NCI-H69 (cell line): ENCODE measurements around the gene FBXO11.
"Not testable (repeated sequence)": the region's sequence is repeated elsewhere in the genome, so short reads cannot be mapped to it uniquely, and the experiment has no call there.

Experiments
- DNase-seq: peaks from one replicate; lab custom pipeline; 2025; lab: John Stamatoyannopoulos, UW

FBXO11 gene

DNA sequence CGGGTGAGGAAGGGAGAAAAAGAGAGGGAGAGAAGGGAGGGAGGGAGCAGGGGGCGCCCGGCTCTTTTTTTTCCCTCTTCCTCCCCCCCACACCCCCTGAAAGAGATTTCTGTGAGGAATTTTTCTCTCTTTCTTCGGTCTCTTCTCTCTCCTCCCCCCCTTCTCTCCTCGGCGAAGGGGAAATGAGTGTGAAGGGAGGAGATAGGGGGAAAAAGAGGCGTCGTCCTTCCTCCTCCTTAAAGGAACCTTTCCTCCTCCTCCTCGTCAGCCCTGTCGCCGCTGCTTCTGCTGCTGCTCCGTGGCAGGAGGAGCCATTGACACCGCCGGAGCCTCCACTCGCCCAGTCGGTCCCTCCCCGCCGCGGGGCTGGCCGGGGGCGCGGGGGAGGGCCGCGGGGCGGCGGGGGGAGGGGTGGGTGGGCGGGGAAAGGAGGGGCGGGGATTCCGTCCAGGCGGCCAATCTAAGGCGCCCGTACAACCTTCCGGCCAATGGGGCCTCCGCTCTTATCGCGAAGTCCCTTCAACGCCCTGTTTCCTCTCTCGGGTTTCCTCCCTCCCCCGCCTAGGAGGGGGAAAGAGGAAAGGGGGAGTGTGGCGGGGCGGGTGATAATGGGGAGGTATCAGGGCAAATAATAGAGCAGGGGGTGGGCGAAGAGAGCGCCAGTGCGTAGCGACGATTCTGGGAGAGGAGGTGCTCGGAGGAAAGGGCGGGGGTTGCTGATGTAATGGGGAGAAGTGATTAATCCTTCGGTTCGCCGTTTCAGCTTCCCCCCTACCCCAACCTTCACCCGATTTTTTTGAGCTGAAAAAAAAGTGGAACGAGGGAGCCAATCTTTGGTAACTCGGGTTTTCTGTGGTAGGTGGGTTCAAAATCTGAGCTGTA, at the start of gene FBXO11:
Gene FBXO11 (minus strand): TSS at position 342 of the 882 bp plus-strand sequence. CDS start 778 bp downstream, outside the sequence.
- peak; percentile 97 for DNase-seq

DNA sequence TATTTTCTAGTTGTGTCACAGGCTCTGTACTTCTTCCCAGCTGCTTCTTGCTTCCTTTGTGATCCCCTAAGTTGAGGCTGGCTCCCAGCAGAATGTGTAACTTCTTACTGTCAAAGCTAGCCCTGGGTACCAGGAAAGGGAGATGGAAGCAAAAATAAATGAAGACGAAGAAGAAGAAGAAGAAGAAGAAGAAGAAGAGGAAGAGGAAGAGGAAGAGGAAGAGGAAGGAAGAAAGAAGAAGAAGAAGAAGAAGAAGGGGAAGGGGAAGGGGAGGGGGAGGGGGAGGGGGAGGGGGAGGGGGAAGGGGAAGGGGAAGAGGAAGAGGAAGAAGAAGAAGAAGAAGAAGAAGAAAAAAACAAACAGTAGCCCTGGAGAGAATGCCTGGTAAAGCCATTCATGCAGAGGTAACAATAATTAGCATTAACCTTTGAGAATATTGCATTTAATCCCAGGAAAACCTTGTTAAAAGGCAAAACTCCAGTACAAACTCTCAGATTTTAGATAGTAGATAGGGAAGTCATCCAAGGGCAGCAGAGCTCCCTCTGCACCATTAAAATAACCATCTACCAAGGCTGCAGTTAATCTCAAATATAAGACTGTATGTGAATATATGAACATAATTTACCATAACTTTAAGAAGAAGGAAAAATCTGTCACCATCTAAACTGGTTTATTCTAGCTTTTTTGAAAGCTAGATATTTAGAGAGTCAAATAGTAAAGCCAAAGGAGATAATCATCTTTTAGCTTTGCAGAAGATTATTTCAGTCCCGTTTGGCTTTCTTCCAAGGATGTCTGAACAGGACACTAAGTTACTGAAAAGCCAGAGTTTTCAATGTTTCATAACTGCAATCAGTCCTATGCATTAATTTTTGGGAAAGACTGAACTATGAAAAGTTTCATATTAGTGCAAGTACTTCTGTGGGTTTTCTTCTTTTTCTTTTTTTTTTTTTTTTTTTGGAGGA, 44.3 kb upstream of the FBXO11 start:
- DNase-seq: no peak

DNA sequence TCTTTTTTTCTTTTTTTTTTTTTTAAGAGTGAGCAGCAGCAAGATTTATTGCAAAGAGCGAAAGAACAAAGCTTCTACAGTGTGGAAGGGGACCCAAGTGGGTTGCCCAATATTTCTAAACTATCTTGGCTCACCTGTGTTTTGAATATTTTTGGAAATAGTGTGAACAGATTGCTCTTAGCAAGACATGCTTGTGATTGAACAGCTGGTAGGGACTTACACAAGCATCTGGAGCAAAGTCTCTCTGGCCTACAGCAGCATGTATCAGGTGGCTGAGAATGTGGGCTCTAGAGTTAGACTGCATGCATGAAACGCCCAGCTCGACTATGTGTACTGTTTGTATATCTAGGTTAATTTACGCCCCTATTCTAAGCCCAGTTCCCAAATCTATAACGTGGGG, 40.3 kb upstream of the FBXO11 start:
- DNase-seq: no peak

DNA sequence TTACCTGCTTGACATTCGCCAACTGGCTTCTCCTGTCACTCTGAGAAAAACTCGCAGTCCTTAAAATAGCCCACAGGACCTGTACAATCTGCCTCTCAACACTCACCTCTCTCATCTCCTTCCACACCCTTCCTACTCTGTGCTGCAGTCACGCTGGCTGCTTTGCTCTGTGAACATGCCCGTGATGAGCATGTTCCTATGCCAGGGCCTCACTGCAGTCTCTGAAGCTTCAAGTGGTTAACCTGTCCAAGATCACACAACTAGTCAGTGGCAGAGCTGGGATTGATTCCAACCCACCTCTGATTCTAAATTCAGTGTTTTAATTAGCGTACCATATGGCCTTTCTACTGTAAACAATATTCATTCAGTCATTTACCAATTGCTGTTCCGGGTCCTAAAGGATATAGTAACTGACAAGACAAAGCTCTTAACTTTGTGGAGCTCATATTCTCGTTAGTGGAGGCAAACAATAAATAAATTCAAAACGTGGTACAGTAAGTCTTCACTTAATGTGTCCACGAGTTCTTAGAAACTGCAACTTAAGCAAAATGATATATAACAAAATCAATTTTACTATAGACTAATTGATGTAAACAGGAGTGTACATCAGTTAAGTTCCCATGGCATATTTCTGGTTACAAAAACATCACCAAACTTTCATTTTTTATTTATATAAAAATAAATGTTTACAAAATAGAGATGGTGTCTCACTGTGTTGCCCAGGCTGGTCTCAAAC, 38.9 kb upstream of the FBXO11 start:
- no peak for DNase-seq

DNA sequence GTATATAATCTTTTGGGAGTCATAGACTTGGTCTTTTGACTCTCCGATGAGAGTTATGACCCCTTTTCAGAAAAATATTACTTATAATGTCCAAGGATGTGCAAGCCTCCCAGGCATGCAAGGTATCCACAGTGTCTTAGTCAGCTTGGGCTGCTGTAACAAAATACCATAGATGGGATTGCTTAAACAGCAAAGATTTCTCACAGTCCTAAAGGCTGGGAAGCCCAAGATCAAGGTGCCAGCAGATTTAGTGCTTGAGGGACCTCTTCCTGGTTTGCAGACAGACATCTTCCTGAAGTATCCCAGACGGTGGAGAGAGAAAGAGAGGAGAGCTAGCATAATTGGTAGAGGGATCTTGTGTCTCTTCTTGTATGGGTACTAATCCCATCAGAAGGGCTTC, 35.6 kb upstream of the FBXO11 start:
- no peak for DNase-seq

DNA sequence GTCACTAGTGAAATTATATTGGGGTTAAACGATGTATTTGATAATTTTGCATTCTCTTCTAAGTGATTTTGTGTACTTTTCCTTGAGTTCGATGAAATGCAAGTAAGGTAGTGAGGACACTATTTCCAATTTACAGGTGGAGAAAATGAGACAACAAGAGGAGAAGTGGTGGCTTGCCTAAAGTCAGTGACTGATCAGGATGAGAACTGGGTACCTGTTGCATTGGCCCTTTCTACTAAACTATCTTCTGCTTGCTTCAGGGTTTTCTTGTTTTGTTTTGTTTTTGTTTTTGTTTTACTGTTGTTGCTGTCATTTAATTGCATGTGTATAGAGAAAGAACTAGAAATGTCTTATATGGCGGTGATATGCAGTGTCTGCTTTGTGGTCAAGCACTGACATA, 31.4 kb upstream of the FBXO11 start:
- DNase-seq: no peak

DNA sequence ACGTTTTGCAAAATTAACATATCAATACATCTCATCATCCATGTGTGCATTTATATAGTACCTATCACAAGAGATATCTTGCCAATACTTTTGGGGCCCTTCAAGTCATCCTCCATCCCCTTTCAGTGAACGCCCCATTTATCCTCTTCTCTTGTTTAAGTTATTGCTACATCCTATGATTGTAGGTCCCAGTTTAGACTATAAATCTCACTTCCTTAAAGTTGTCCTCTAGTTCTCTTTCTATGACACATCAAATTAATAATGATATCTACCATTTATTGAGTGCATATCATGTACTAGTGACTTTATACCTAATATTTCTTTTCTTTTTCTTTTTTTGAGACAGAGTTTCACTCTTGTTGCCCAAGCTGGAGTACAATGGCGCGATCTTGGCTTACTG, 28.8 kb upstream of the FBXO11 start:
- DNase-seq: no peak

DNA sequence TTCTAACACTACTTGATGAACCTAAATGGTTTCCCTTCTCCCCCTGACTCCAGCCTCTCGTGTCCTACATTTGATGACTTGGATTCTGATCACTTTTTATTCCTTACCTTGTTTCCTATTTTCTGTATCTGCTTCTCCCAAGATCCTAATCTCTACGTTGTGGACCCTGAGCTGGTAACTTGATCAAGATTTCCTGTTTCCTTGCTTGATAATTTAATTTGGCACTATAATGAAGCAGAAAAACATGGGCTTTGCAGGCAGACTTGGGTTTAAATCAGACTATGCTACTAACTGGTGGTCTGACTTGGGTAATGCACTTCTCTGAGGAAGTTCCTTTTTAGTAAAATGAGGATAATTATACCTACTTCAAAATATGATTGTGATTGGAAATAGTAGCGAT, 11.7 kb upstream of the FBXO11 start:
- no peak for DNase-seq

DNA sequence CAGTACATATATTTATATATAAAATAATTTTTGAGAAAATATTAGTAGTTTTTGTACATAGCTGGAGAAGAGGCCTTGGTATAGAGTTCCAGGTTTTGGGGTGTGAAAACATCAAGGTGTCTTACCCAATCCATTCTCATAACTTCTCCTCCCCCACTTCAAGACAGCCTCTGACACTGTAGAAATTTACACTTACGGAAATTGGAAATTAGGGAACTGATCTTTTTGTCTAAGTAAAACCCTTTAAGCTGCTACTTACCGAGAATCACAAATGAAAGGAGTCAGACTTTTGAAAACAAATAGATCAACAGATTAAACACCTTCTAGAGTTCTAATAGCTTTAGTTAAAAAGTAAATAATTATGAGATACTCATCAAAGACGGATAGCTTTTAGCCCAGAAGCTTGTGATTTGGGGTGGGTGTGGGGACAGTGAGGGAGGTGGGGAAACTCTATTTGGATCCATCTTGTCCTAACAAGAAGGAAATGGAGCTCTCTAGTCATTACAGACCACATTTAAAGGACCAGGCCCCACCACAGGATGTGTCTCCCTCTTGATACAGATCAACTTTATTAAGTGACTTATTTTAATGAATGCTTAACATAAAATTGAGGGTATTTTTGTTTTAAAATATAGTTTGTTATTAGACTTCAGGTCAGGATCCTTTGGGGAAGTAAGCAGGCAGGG, 11.1 kb upstream of the FBXO11 start:
- DNase-seq: no peak

DNA sequence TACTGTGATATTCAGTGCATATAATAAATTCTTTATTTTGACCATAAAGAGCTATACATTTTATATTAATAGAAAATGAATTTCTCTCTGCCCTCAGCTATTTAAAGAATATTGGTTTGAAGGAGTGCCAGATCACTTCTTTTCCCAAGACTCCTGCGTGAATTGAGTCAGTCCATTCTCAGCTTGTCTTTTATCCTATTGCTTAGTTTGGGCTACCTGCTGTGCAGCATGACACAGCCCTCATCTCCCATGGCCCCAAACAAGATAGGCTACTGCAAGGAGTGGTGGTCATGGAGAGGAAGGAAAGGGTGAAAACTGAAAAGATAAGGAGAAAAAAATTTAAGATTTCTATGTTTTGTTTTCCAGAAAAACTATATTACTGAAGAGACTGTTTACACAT, 10.1 kb upstream of the FBXO11 start:
- no peak for DNase-seq

DNA sequence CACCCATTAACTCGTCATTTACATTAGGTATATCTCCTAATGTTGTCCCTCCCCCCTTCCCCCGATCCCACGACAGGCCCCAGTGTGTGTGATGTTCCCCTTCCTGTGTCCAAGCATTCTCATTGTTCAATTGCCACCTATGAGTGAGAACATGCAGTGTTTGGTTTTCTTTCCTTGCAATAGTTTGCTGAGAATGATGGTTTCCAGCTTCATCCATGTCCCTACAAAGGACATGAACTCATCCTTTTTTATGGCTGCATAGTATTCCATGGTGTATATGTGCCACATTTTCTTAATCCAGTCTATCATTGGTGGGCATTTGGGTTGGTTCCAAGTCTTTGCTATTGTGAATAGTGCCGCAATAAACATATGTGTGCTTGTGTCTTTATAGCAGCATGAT, 4.4 kb upstream of the FBXO11 start:
- DNase-seq: not testable (repeated sequence)

DNA sequence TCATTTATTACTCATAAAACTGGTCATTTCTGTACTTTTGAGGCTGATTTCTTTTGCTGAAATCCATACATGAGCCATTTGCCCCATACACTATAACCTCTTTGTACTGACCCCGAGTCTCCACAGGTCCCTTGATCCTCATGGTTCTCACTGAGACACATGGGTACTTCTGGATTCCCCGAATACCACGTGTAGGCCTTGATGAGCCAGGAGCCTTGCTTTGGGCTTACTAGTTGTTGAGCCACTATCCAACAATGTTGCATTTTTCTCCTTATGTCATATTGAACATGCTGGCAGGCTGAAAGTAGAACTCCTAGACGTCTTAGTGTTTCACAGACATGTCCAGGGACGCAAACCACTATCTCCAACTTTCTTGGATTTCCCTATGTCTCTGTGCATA, 2.4 kb upstream of the FBXO11 start:
- DNase-seq: no peak

DNA sequence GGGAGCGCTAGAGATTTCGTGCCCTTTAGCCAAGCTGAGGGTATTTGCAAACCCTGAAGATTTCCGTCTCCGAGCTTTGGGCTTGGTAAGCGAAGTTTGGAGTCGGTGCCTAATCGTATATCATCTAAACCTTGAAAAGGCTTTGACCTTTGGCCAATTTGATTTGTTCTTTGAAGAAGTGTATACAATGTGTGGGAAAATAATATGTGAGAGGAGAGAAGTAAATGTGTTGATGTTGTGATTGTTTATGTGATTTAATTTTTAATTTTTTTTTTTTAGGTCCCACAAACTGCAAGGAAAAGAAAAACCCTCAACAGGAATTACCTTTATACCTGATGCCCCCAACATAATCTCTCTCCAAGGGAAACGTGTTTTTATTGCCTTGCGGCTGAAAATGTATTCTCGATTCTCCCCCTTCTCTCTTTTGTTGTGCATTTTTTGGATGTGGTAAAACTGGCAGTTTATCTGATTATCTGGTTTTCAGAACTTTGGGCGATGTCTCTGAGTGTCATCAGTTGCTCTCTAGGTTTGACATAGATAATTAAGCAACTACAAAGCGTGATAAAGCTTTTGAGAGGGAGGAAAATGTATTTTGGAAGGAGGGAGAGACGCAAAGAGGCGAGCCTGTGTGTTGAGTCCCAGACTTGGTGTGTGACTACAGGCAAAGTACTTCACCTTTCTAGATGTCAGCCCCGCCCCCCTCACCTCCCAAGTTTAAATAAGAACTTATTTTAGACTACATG, 912 bp upstream of the FBXO11 start:
- peak; percentile 19 for DNase-seq

DNA sequence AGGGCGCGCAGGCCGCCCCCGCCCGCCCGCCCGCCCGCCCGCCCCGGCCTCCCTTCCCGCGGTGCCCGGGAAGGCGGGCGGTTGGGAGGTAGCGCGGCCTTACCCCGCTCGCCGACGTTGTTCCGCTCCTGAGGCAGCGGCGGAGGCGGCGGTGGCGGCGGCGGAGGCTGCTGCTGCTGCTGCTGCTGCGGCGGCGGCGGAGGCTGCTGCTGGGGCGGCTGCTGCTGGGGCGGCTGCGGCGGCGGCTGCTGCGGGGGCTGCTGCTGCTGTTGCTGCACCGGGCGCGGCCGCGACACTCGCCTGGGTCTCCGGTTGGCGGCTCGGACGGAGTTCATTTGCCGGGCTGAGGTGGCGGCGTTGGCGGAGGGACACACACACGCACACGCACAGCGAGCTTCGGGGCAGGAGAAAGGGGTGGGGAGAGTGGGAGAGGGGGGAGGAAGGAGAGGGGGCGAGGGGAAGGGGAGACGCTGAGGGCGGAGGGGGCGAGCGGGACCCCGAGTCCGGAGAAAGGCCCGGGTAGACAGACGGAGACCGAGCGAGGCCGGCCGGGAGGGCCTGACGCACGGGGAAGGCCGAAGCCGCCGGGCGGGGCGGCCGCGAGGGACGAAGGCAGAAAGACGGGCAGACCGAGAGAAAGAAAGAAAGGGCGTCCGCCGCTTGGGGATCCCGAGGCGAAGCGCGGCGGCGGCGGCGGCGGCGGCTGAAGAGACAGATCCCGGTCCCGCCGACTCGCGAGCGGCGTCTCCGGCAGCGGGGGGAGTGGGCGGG, 727 bp downstream of the FBXO11 start:
- peak; percentile 73 for DNase-seq

DNA sequence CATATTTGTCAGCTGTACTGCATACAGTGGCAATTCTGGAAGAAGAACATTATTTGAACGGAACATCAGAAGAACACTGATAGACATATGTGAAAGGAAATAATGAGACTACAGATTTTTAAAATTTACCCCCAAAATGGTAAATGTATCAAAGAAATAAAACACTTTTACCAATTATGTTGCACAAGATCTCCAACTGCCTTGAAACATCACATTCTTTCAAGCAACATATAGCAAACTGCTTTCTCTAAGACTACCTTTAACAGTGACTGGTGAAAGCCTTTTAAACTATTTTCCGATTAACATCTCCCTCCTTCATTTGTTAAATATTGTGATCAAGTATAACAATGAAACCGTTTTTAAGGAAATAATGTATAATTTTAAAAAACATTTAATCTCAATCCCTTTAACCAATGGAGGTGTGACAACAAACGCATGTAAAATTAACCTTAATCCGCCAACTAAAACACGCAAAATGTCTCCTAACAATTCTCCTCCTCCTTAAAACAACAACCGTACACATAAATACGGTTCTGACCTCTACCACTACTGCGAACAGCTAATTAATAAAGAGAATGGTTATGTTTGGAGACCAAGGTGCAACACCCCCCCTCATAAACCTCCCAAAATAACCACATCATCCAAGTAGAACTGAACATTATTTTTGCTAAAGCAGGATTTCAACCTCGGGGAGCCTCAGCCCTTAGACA, 2.4 kb downstream of the FBXO11 start:
- no peak for DNase-seq

DNA sequence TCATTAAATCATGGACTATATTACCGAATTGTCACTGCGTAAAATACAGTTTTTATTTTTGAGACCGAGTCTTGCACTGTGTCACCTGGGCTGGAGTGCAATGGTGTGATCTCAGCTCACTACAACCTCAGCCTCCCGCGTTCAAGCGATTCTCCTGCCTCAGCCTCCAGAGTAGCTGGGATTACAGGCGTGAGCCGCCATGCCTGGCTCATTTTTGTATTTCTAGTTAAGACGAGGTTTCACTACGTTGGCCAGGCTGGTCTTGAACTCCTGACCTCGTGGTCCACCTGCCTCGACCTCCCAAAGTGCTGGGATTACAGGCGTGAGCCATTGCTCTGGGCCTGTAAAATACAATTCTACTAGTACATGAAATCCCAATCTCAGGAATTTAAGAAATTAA, 4.4 kb downstream of the FBXO11 start:
- not testable (repeated sequence) for DNase-seq

DNA sequence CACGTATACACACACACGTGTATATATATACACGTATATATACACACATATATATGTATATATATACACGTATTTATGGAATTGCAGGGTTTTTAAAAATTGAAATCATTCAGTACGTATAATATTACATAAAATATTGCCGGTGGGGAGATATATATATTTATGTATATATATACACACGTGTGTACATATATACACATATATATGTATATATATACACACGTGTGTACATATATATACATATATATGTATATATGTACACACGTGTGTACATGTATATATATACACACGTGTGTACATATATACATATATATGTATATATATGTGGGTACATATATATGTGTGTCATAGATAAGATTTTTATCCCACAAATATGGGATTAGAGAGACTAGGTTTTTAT, 5.4 kb downstream of the FBXO11 start:
- no peak for DNase-seq

DNA sequence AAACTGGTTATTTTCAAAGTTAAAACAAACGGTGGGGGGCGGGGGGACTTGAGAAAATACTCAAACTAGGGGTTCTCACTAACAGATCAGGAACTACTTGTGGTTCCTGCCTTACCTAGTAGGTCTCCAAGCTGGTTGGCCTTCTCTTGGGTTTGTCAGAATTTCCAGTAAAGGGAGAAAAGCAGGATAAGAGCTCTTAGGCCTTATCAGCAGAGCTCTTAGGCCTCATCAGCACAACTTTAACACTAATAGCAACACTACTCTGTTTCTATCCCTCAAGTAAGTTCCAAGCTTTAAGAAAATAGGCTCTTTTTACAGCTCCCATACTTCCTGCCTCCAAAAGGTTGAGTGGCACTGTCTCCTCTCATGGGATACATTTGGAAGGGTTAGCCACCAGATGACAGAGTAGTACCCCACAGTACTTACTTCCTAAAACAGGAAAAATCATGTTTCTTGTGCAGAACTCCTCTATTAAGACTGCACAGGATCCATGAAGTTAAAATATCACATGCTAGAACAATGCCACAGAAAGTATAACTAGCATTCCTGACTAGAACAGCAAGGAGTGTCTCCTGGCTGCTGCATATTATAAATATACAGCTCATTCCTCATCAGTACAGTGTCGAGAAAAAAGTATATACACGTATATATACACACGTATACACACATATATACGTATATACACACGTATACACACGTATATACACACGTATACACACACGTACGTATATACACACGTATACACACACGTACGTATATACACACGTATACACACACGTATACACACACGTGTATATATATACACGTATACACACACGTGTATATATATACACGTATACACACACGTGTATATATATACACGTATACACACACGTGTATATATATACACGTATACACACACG, 6.1 kb downstream of the FBXO11 start:
- DNase-seq: no peak
